Thyroid gland (tissue), 4 donors: ENCODE measurements around the gene WNT7B. TPM values are rescaled to one million over a fixed set of nuclear protein-coding genes. Genes with fewer than 3 reads are reported as not detected.

Experiments used
- DNase-seq, 2 donors: peaks; one replicate each; pipeline ENCODE4 v3.0.0-alpha.2; 2019
- H3K27ac ChIP-seq, 3 donors: fragments of 200-600 bp; sonication (generic); 1 replicate in 2 of 3; 2 replicates in 1 of 3; pipeline ENCODE4 v1.5.1; 2016 to 2019; ENCODE audit warnings: mild to moderate bottlenecking in 1 of 3, moderate library complexity in 1 of 3
- H3K27me3 ChIP-seq: fragments of 200-600 bp; sonication (generic); one replicate; pipeline ENCODE4 v1.5.1; 2019
- H3K36me3 ChIP-seq, 2 donors: fragments of 200-600 bp; sonication (generic); one replicate each; pipeline ENCODE4 v1.5.1; 2016 to 2019
- H3K4me1 ChIP-seq, 2 donors: fragments of 200-600 bp; sonication (generic); one replicate each; pipeline ENCODE4 v1.5.1; 2017 to 2019
- H3K4me3 ChIP-seq, 3 donors: fragments of 200-600 bp; sonication (generic); replicated peaks in 1 of 3; 1 replicate in 2 of 3; 2 replicates in 1 of 3; pipeline ENCODE4 v1.5.1; 2016; ENCODE audit warnings: mild to moderate bottlenecking in 1 of 3
- H3K9me3 ChIP-seq: fragments of 200-600 bp; sonication (generic); one replicate; pipeline ENCODE4 v1.5.1; 2017
- CTCF ChIP-seq, 6 experiments: fragments of 200-600 bp in 3 of 6; fragments of 450-650 bp in 3 of 6; sonication (generic) in 3 of 6; IDR thresholded peaks; one replicate each; pipeline ENCODE4 v1.5.1; 2016 to 2019; ENCODE audit warnings: antibody characterized with exemption in 6 of 6, mild to moderate bottlenecking in 2 of 6, inconsistent platforms in 1 of 6, moderate library complexity in 1 of 6
- POLR2A ChIP-seq, 2 donors: fragments of 450-650 bp; IDR thresholded peaks; one replicate each; pipeline ENCODE4 v1.6.1; 2017; ENCODE audit warnings: antibody characterized with exemption in 2 of 2, mild to moderate bottlenecking in 2 of 2, moderate library complexity in 1 of 2
- WGBS, 2 donors: methylation state at CpG; one replicate each; pipeline ENCODE4 v1.1.5; 2017; 5-methylcytosine and 5-hydroxymethylcytosine counted together
- intact Hi-C: fragments of 100-400 bp; cut with DNase I; formaldehyde crosslinking; loops from one replicate; pipeline ENCODE4 v1.15.1; 2023
- total RNA-seq, 4 donors: library from RNA; depleted of rRNA; stranded (reverse); fragments of >200 nt; gene quantifications; one replicate each; pipeline ENCODE4 v1.2.3, GENCODE V29; 2016

Gene WNT7B
- total RNA-seq, 4 donors from 2014 or later = 0.83 to 4.3 (median 2.5) TPM; not detected in 1

GRCh38 chr22:45992737-45993136 lies 15.8 kb upstream of the WNT7B start:
- no peak for DNase-seq
- Histone ChIP-seq H3K9me3 (no peaks in the 10 kb centered on the region), H3K36me3 (no peaks in the 10 kb centered on the region), H3K4me1 (peaks cover 23 to 33% of the 10 kb centered on the region in 2 donors), H3K27ac (no peak overlapping the region), H3K4me3 (no peak overlapping the region), H3K27me3 (no peaks in the 10 kb centered on the region)
- intact Hi-C loops = no loop called here
- 86 to 87% methylated on average over 3 of the region's 3 CpGs for WGBS, 2 donors
- TF ChIP-seq POLR2A (IDR thresholded peaks at IDR 0.05) (no peak), CTCF (IDR thresholded peaks at IDR 0.05) (no peak)

- no peaks in the 10 kb centered on the region for H3K9me3 ChIP-seq
- H3K27me3 ChIP-seq = no peaks in the 10 kb centered on the region
- 81 to 83% methylated on average over 7 of the region's 7 CpGs for whole genome bisulfite sequencing, 2 donors
- intact Hi-C loops = no loop called here
- no peak overlapping the region for H3K27ac ChIP-seq
- H3K4me1 ChIP-seq = peaks cover 7 to 16% of the 10 kb centered on the region in 2 donors
- no peaks in the 10 kb centered on the region for H3K36me3 ChIP-seq
- DNase-seq = no peak
- H3K4me3 ChIP-seq = no peak overlapping the region
- no peak for TF ChIP-seq POLR2A (IDR thresholded peaks at IDR 0.05)
- no peak for TF ChIP-seq CTCF (IDR thresholded peaks at IDR 0.05)
Measured at GRCh38 chr22:45991098-45991497, 14.1 kb upstream of the WNT7B start.

- Histone ChIP-seq H3K4me3 (no peak overlapping the region), H3K27ac (no peak overlapping the region), H3K27me3 (no peaks in the 10 kb centered on the region), H3K9me3 (no peaks in the 10 kb centered on the region), H3K36me3 (no peaks in the 10 kb centered on the region), H3K4me1 (no peaks in the 10 kb centered on the region)
- WGBS, 2 donors = 94 to 96% methylated on average over 6 to 7 of the region's 7 CpGs
- no peak for DNase-seq
- no peak for TF ChIP-seq POLR2A (IDR thresholded peaks at IDR 0.05)
- TF ChIP-seq CTCF (IDR thresholded peaks at IDR 0.05) = no peak
- intact Hi-C loops = no loop called here
Measured at GRCh38 chr22:45987136-45987861, 10.3 kb upstream of the WNT7B start.

GRCh38 chr22:45984316-45984916 lies 7.5 kb upstream of the WNT7B start:
- no peaks in the 10 kb centered on the region for H3K27me3 ChIP-seq
- no peak for DNase-seq
- H3K4me3 ChIP-seq = no peak overlapping the region
- no peaks in the 10 kb centered on the region for H3K9me3 ChIP-seq
- TF ChIP-seq POLR2A (IDR thresholded peaks at IDR 0.05) (no peak), CTCF (IDR thresholded peaks at IDR 0.05) (no peak)
- 86 to 95% methylated on average over 1 of the region's 1 CpG for WGBS, 2 donors
- intact Hi-C loops = no loop called here
- no peaks in the 10 kb centered on the region for H3K4me1 ChIP-seq
- H3K27ac ChIP-seq = no peak overlapping the region
- H3K36me3 ChIP-seq = no peaks in the 10 kb centered on the region

GRCh38 chr22:45983797-45984196 lies 6.8 kb upstream of the WNT7B start:
- intact Hi-C loops = no loop called here
- 88 to 89% methylated on average over 5 of the region's 5 CpGs for WGBS, 2 donors

More at GRCh38 chr22:45983797-45984196, 6.8 kb upstream of the WNT7B start:
- Histone ChIP-seq H3K9me3 (no peaks in the 10 kb centered on the region), H3K27ac (no peak overlapping the region), H3K27me3 (no peaks in the 10 kb centered on the region), H3K36me3 (no peaks in the 10 kb centered on the region), H3K4me3 (no peak overlapping the region), H3K4me1 (peaks cover 3 to 6% of the 10 kb centered on the region in 2 donors)
- no peak for TF ChIP-seq POLR2A (IDR thresholded peaks at IDR 0.05)
- TF ChIP-seq CTCF (IDR thresholded peaks at IDR 0.05) = no peak
- DNase-seq = no peak
